HG03460 (cell line): ENCODE measurements around the gene RENBP.
A peak's percentile ranks its signal among the peaks of the same experiment; 100 is the strongest.

Experiments used
- ATAC-seq: cut with Tn5 transposase; IDR thresholded peaks from one replicate; pipeline ENCODE4 v1.9.1; 2021; ENCODE audit not compliant: unreplicated experiment

The RENBP gene

DNA sequence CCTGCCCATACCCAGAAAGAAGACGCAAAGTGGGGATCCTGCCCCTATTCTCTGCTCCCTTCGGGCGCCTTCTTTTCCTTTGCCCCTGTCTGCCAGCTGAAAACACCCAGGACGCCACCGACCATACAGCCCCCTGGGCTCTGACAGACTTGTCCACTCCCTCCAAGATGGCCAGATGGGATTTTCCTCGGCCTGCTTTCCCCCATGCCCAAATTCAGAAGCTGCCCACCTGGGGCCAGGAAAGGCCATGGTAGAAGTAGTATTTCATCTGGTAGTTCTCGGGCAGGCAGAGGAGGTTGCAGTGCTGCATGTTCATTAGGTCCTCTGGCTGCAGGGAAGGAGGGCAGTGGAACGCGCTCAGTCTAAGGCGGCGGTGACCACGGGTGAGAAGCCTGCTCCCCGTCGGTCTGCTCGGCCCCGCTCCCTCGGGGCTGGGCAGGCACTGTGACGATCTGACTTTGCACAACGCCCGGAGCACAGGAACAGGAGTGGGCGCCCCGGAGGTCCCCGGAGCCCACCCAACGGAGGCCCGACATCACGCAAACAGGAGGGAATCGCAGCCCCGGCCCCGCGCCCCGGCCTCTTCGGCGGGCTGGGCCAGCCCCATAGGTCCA, 10.2 kb downstream of the RENBP start:
- peak; percentile 10 for ATAC-seq

DNA sequence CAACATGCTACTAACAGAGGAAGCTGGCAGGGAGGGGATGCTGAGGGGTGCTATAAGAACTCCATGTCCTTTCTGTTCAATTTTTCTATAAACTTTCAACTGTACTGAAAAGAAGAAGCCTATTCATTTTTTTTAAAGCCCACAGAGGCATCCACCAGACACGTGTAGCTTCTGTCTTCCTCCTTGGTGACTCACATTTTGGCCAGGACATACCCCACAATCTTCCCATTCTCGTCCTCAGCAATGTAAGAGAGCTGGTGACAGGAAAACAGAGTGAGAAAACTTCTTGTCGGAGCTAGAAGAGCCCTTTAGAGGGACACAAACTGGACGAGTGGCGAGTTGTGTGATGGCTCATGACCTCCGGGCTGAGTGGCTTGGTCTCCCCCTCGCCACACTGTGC, 10.7 kb downstream of the RENBP start:
- ATAC-seq = no peak

DNA sequence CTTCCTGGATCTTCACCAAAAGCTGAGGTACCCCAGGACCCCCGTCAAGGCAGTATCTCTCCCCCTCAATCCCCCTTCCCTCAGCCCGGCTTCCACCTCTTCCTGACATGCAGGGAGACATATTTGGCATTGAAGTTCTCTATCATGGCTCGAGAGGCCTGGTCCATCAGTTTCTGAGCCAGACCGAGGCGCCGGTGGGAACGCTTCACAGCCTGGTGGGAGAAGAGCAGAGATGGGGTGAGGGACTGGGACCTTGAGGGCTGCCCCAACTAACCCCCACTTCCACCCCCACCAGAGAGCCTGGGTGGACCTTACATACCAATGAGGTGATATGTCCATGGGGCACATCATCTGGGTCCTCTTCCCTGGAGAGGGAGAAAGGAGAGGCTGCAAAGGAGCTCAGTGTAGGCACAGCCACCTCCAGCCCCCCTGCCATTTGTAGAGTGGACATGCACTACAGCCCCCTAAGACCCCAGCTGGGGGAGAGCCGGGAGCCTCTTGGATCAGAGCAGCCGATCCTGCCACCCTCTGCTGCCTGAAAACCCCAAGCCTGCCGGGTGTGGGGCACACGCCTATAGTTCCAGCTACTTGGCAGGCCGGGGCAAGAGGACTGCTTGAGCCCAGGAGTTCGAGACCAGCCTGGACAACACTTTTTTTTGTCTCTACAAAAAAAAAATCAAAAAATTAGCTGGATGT, 12.1 kb downstream of the RENBP start:
- ATAC-seq = no peak

DNA sequence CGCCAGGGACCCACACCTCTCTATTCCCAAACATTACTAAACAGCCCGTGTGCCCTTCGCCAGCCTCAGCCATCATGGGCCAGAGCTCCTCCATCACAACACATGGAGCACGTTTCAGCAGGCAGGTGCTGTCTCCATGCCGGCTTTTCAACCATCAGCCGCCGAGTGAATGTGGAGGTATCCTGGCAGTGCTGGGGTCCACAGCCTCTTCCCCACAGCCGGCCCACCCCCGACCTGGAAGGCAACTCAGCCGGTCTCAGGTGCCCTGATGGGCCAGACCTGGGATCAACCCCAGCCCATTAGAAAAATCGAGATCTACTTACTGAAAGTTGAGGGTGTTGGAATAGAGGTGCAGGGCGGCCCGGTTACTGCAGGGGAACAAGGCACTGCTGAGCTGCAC, 12.7 kb downstream of the RENBP start:
- ATAC-seq = no peak

DNA sequence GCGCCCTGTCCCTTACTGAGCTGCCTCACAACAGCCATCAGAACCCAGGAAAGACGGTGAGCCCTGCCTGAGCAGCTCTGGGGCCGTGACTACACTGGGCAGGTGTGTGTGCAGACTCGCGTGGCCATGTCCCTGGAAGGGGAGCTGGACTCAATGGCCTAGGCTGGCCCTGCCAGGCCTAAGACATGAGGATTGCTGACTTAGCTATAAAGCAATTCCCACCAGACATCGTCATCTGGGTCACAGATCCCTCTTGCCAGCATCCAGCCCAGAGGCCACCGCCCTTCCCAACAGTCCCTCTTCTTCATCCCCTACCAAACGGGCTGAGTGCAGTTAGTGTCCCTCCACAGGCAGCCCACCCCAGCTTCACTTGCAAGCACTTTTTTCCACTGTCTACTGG, 13.3 kb downstream of the RENBP start:
- no peak for ATAC-seq

DNA sequence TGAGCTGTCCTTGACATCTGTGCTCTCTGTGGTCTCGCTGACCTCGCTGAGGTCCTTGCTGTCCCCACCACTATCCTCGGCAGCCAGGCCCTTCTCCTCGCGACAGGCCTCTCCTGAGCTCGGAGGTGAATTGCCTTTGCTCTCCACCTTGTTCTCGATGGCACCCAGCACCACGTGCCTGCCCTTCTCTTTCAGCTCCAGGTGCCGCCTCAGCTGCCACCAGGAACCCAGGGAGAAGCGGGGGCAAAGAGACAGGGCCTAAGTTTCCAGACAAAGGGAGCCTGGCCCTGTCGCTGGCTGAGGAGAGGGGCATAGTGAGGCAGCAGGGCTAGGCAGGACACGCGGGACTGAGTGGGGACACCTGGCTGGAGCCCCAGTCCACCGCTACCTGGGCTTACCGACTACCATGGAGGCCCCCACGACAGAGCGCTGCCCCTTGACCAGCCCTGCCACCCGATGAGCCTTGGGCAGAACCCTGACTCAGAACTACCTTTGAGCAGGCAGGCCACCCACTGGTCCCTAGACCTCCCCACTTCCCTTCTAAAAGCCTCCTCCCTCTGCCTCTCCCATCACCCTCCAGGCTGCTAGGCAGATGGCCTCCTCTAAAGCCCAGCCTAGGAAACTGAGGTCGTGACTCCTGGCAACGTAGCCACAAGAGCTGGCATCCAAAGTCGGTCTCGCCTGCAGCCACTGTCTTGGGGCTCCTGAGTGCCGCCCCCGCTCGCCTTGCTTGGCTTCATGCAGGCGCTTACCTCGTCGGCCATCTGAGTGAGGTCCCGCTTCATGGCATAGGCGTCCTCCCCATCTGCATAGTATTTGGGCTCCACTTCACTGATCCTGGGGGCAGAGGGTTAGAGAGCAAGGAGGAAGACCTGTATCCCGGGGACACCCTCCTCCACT, 14.2 kb downstream of the RENBP start:
- ATAC-seq = no peak

DNA sequence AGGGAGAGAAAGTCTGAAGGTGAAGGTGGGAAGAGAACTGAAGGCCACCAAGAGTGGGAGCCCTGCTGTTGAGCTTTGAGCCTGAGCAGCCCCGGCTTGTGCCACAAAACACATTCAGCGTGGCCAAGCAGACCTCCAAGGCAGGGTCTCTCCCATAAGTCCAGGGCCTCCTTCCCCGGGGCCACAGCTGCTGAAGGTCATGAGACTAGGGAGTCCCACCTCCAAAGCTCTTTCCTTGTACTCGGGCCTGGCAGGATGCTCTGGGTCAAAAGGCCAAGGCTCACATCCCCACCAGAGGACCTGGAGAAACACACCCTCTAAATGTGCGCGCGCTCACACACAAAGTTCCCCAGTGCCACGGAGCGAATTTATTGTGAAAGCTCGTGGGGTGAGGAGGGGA, 14.9 kb downstream of the RENBP start:
- no peak for ATAC-seq

DNA sequence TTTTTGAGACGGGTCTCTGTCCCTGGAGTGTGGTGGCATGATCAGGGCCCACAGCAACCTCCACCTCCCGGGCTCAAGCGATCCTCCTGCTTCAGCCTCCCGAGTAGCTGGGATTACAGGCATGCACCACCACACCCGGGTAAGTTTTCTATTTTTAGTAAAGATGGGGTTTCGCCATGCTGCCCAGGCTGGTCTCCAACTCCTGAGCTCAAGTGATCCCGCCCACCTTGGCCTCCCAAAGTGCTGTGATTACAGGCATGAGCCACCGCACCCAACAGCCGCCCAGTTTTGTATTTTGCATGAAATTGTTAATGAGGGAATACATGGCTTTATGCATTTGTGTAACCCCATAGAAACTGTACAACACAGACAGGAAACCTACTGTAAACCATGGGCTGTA, 15.6 kb downstream of the RENBP start:
- no peak for ATAC-seq

DNA sequence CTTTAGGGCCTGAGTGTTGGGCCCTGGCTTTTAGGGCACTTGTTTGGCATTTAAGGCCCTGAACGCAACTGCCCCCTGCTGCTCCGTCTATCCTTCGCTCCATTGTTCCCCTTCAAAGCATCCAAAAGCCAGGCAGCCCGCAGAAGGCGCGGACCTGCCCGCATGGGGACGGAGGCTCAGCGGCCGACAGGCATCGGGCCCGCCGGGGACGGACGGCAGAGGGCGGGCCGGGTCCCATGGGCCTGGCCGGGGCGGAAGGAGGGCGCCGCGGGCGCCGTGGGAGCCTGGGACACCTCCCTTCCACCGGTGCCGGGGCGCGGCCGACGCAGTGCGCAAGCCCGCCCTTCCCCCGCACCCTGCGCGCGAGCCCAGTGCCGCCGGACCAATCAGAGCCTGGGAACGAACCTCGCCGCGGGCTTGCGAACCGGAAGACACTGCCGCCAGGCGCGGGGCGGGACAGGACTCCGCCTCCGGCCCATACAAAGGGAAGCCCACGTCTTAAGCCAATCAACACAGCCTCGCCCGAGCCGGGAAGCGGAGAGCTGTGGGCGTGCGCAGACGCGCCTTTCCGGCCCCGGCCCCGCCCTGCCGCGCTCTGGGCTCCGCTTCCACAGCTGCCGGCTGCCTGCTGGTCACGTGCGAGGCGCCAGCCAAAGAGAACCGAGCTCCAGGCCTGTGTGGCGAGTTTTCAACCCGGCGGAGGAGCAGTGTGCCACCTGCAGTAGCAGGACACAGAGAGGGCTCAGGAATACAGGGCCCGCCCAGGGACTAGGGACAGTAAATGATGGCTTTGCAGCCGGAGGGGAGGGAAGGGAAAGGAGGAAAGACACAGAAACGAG, 16.3 kb downstream of the RENBP start:
- ATAC-seq = peak; percentile 55

DNA sequence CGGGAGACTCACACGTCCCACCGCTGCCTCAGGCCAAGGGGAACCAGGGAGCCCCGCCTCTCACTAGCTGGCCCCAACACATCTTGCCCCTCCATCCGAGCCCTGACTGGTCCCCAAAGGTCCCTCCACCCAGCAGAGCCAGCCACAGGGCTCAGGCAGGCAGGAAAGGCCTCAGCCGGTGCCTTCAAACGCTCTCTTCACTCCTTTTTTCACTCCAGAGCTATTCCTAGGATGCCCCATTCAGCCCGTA, 16.8 kb downstream of the RENBP start:
- ATAC-seq = no peak

DNA sequence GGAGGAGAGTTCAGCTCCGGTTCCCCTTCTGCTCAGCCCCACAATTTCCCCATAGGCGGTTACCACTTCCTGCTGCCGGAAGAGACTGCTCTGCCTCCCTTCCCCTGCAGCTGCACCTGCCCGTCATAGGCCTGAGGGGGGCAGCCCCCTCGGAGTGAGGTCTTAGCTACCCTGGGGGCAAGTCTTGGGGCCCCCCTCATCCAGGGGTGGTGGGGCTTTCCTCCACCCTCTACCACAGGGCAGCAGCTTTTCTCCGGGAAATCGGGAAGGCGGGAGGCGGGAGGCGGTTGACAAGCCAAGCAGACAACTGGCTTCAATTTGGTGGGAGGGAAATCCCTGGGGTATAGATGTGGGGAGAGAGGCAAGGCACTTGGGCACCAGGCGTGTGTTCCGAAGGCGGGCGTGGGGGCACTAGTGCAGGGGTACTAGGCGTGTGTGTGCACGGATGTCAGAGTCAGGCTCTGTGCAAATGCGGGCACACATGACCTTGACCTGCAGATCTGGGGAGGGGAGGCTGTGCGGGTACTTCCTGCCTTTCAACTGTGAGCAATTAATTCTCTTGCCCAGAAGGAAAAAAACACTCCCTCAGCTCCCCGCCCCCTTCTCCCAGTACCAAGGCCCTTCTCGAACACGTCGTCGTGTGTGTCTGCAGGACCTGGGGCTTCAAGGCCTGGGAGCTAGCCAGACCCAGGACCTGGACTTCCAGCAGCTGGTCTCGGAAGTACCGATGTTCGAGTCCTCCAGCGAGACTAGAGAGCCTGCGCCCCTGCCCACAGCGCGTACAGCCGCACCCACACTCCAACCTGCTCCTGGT, 17.4 kb downstream of the RENBP start:
- peak; percentile 43 for ATAC-seq

DNA sequence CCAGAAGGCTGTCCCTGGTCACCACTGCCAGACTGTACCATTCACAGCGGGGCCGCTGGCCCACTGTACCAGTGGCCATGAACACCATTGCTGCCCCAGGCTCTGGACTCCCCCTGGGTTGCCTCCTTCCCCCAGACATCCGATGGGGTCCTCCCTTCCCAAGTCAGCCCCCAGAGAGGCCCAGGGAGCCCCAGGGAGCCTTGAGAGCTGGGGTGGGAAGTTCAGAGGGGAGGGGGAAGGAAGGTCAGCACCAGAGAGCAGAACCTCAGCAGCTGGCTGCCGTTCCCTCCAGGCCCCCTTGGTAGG, 17.9 kb downstream of the RENBP start:
- ATAC-seq = peak; percentile 0

DNA sequence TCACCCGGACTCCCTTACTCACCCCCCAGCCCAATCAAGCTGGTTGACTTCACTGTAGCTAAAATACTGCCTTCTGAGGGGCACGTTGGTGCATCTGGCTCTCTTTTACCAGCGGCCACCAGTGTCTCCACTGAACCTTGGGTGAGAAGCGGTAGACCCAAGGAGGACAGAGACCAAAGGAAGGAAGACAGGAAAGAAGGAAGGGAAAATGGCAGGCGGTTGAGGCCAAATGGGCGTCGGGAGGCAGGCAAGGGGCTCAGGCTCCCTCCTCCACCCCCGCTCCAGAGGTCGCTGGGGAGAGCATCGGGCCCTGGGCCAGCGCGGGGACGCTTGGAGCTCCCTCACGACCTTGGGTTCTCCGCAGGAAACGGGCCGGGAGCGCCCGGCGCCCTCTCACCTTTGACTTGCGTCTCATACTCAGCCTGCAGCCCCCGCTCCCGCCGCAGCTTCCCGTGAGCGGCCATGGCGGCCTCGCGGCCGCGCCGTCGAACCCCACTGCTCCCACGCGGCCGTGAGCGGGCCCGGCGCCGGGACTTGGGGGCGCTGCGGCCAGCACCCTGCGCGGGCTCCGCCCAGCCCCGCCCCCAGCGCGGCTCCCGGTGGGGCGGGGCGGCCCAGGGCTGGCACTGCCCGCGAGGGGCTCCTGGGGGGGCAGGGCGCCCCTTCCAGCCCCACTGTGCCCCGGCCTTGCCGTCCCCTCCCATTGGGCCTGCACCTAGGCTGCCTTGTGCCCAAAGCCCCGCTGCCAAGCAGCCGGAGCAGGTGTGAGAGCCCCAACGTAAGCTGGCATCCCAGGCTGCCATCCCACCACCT, 18.5 kb downstream of the RENBP start, which contains the start of gene ARHGAP4:
Gene ARHGAP4, minus strand, starts transcription at position 526 of the 813 bp plus-strand sequence. Its CDS starts 62 bp downstream, at position 464.
- ATAC-seq = no peak

DNA sequence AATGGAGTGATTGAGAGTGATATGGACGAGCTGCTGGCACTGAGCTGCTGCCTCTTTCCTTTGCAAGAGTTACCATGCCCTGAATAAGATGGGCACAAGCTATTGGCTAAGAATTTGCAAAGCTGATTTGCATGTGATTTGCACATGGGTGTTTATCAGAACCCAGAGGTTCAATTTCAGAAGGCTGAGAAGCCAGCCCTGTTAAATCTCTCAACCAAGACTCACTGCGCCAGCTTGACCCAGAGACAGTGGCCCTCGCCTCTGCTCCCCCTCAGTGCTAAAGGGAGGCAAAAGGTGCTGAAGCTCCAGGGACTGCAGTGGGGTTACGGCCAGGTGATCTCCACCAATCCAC, 19.1 kb downstream of the RENBP start:
- no peak for ATAC-seq

DNA sequence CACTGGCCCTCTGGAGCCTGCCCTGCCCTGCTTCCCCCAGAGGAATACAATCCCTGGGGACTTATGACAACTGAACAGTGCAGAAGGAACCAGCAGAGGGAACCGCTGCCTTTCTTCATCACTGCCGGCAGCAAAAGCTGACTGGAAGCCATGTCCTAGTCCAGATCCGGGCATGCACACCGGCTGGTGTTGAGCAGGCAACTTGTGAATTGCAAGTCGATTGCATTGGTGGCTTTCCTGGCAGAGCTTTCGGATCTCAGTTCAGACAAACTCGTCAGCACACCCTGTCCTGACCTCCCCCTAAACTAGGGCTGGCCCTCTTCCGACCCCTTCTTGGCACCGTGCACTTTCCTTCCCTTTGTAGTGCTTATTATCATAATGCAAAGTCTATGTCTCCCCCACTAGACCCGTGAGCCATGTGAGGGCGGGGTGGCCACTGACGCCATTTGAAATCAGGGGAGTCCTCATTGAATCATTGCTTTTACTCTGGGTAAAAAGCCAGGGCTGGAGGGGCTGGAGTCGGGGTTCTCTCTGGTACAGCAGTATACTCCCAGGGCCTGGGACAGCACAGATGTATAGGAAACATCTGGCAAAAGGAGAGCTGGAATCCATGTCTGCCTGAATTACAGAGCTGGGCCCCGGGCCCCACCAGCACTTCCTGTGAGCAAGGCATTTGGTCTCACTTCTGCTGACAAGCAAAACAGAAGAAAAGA, 20.1 kb downstream of the RENBP start:
- no peak for ATAC-seq

DNA sequence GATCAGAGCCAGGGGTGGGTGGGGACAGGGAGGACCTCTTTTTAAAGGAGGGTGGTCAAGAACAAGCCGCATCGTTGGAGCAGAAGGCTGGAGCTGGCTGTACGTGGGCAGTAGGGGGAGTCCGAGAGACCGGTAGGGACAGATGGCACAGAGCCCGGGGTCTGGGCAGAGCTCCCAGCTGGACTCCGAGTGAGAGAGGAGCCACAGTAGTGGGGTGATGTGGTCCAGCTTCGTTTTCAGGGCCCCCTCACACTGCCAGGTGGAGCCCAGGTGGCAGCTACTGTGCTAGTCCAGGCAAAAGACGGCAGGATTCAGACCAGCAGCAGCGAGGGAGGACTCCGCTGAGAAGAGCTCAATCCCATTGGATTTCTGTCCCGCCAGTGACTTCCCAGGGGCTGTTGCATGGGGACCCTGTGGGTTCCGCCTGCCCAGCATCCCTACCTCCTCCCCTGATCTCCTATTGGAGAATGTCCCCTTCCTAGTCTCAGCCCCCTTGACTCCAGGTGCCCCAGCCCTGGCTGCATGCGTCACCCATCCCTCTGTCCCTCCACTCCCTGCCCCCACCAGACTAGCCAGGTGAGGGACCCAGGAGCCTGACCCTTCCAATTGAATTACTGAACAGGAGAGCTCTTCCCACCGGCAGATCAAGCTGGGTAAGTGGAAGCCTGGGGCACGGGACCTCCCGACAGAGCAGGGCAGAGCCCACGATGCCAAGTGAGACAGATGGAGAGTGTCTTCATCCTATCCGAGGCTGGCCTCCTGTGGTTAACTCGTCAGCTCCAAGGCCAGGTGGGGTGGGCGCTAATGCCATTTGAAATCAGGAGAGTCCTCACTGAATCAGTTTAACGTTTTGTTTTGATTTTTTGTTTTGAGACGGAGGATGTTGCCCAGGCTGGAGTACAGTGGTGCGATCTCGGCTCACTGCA, 21.2 kb downstream of the RENBP start:
- ATAC-seq = no peak

DNA sequence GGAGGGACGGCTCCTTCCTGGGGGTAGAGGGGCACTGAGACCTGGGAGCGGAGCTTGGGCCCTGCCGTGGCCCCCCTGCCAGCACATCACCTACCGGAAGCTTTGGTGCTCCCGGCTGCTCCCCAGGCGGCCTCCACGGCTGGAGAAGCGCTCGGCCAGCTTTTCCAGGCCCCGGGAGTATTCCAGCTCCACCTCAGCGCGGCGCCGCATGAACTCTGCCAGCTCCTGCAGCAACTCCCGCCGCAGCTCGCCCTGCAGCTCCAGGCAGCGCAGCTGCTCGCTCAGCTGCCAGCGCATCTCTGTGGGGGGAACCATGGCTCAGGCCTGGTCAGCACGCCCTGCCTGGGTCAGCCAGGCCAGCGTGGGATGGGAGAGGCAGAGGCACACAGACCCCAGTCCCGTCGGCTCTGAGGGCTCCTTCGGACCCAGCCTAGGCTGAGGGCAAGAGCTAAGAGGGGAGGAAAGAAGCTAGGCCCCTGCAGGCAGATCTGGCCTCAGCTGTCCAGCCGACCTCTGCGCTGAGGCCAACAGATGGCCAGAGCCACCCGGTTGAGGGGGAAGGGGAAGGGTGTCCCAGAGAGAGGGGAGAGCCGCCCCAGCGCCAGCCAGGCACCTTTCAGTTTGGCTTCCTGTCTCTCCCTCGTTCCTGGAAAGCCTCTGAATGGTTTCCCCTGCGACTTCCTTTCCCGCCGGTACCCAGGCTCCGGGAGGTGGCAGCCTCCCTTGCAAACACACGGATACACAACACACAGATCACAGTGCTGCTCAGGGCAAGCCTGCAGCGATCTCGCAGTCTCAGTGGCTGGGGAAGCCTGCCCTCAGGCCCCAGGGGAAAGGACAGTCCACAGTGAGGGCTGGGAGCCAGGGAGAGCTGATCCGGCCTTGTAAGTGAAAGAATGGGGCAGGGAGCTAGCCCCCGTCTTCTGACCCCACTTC, 22.7 kb downstream of the RENBP start:
- no peak for ATAC-seq
